ENCODE measurements around the gene LZIC.
A peak's percentile ranks its signal among the peaks of the same experiment; 100 is the strongest.

Gene LZIC

GRCh38 chr1:9942939-9943788 lies at the start of gene LZIC, which contains the start of gene NMNAT1:
TSS of gene LZIC (minus strand) at chr1:9943391. CDS start at chr1:9936619, 6,772 bp downstream.
TSS of gene NMNAT1 (plus strand) at chr1:9943475. CDS start at chr1:9972074, 28,599 bp downstream.
- DNase-seq (ENCODE audit: low read depth), result peak; percentile 96
- no peak for TF ChIP-seq CTCF (IDR thresholded peaks at IDR 0.05; ENCODE audit: insufficient read depth, low read depth, low read length, missing control alignments)
- peak within 1 kb of the TSS; percentile 98 for H3K4me3 ChIP-seq (ENCODE audit: low read length)

- H3K4me3 ChIP-seq (ENCODE audit: low read length), result no peak overlapping the region
- no peak for DNase-seq (ENCODE audit: low read depth)
- TF ChIP-seq CTCF (IDR thresholded peaks at IDR 0.05; ENCODE audit: insufficient read depth, low read depth, low read length, missing control alignments), result no peak
Measured at GRCh38 chr1:9992910-9993309, 49.7 kb upstream of the LZIC start.

GRCh38 chr1:9990944-9991343 lies 47.8 kb upstream of the LZIC start:
- no peak overlapping the region for H3K4me3 ChIP-seq (ENCODE audit: low read length)
- TF ChIP-seq CTCF (IDR thresholded peaks at IDR 0.05; ENCODE audit: insufficient read depth, low read depth, low read length, missing control alignments), result no peak
- no peak for DNase-seq (ENCODE audit: low read depth)

- DNase-seq (ENCODE audit: low read depth), result no peak
- H3K4me3 ChIP-seq (ENCODE audit: low read length), result no peak overlapping the region
- no peak for TF ChIP-seq CTCF (IDR thresholded peaks at IDR 0.05; ENCODE audit: insufficient read depth, low read depth, low read length, missing control alignments)
Measured at GRCh38 chr1:9989773-9990172, 46.6 kb upstream of the LZIC start.

- no peak overlapping the region for H3K4me3 ChIP-seq (ENCODE audit: low read length)
- TF ChIP-seq CTCF (IDR thresholded peaks at IDR 0.05; ENCODE audit: insufficient read depth, low read depth, low read length, missing control alignments), result no peak
- no peak for DNase-seq (ENCODE audit: low read depth)
Measured at GRCh38 chr1:9985001-9985400, 41.8 kb upstream of the LZIC start.

- no peak for TF ChIP-seq CTCF (IDR thresholded peaks at IDR 0.05; ENCODE audit: insufficient read depth, low read depth, low read length, missing control alignments)
- no peak for DNase-seq (ENCODE audit: low read depth)
- no peak overlapping the region for H3K4me3 ChIP-seq (ENCODE audit: low read length)
Measured at GRCh38 chr1:9984253-9984652, 41.1 kb upstream of the LZIC start.
